ENCODE data around the gene DIO3.
A peak's percentile ranks its signal among the peaks of the same experiment; 100 is the strongest.

Gene DIO3

GRCh38 chr14:101583006-101583714 lies 21.9 kb downstream of the DIO3 start:
- no peak for DNase-seq (ENCODE audit: low spot score)

- no peak for DNase-seq (ENCODE audit: low spot score)
These were observed 22.4 kb downstream of the DIO3 start for GRCh38 chr14:101583715-101584054.

GRCh38 chr14:101584055-101584859 lies 23.0 kb downstream of the DIO3 start:
- DNase-seq (ENCODE audit: low spot score), result no peak

- DNase-seq (ENCODE audit: low spot score), result no peak
These were observed 23.9 kb downstream of the DIO3 start for GRCh38 chr14:101585211-101585610.

- no peak for DNase-seq (ENCODE audit: low spot score)
These were observed 25.5 kb downstream of the DIO3 start for GRCh38 chr14:101586531-101587430.

GRCh38 chr14:101587441-101587911 lies 26.2 kb downstream of the DIO3 start:
- DNase-seq (ENCODE audit: low spot score), result no peak

- DNase-seq (ENCODE audit: low spot score), result no peak
These were observed 27.1 kb downstream of the DIO3 start for GRCh38 chr14:101588286-101588975.

GRCh38 chr14:101588990-101589389 lies 27.7 kb downstream of the DIO3 start:
- DNase-seq (ENCODE audit: low spot score), result no peak

GRCh38 chr14:101589486-101590015 lies 28.3 kb downstream of the DIO3 start:
- DNase-seq (ENCODE audit: low spot score), result no peak

GRCh38 chr14:101590062-101590461 lies 28.8 kb downstream of the DIO3 start:
- no peak for DNase-seq (ENCODE audit: low spot score)

GRCh38 chr14:101590616-101591015 lies 29.3 kb downstream of the DIO3 start:
- no peak for DNase-seq (ENCODE audit: low spot score)

- no peak for DNase-seq (ENCODE audit: low spot score)
These were observed 29.8 kb downstream of the DIO3 start for GRCh38 chr14:101591121-101591520.

- no peak for DNase-seq (ENCODE audit: low spot score)
These were observed 30.3 kb downstream of the DIO3 start for GRCh38 chr14:101591582-101591981.

- peak; percentile 20 for DNase-seq (ENCODE audit: low spot score)
These were observed 32.3 kb downstream of the DIO3 start for GRCh38 chr14:101593411-101594238.

- DNase-seq (ENCODE audit: low spot score), result no peak
These were observed 33.3 kb downstream of the DIO3 start for GRCh38 chr14:101594511-101595148.

GRCh38 chr14:101595349-101595748 lies 34.1 kb downstream of the DIO3 start:
- DNase-seq (ENCODE audit: low spot score), result no peak

- no peak for DNase-seq (ENCODE audit: low spot score)
These were observed 34.8 kb downstream of the DIO3 start for GRCh38 chr14:101595887-101596721.

GRCh38 chr14:101596742-101597141 lies 35.4 kb downstream of the DIO3 start:
- DNase-seq (ENCODE audit: low spot score), result no peak

- no peak for DNase-seq (ENCODE audit: low spot score)
These were observed 36.9 kb downstream of the DIO3 start for GRCh38 chr14:101598159-101598558.

Data from SW480 (cell line).